Stomach (tissue), 9 donors: ENCODE results near the gene PSENEN. TPM values are rescaled to one million over a fixed set of nuclear protein-coding genes. Genes with fewer than 3 reads are reported as not detected.

Experiments used
- DNase-seq, 2 donors: peaks; one replicate each; pipeline versions ENCODE4 v3.0.0 to v3.0.0-alpha.2; 2013 to 2019
- H3K27ac ChIP-seq, 5 donors: fragments of 200-600 bp in 4 of 5; sonication (generic) in 4 of 5; one replicate each; pipeline ENCODE4 v1.5.1; 2013 to 2019; ENCODE audit warnings: mild to moderate bottlenecking in 1 of 5, moderate library complexity in 1 of 5
- H3K27me3 ChIP-seq, 3 donors: fragments of 200-600 bp; sonication (generic); one replicate each; pipeline ENCODE4 v1.5.1; 2017 to 2019; ENCODE audit warnings: mixed run types in 1 of 3
- H3K36me3 ChIP-seq, 4 donors: fragments of 200-600 bp; sonication (generic); 1 replicate in 3 of 4; 2 replicates in 1 of 4; pipeline ENCODE4 v1.5.1; 2016 to 2019
- H3K4me1 ChIP-seq, 4 donors: fragments of 200-600 bp; sonication (generic); one replicate each; pipeline ENCODE4 v1.5.1; 2016 to 2019
- H3K4me3 ChIP-seq, 4 donors: fragments of 200-600 bp; sonication (generic) in 3 of 4; one replicate each; pipeline ENCODE4 v1.5.1; 2016 to 2019; ENCODE audit warnings: mild to moderate bottlenecking in 1 of 4
- H3K9me3 ChIP-seq, 4 donors: fragments of 200-600 bp; sonication (generic); one replicate each; pipeline ENCODE4 v1.5.1; 2016 to 2019
- EP300 ChIP-seq: sonication (generic); formaldehyde crosslinking; IDR thresholded peaks from one replicate; pipeline ENCODE4 v1.6.1; 2017; ENCODE audit warnings: antibody characterized with exemption
- POLR2A ChIP-seq, 4 donors: fragments of 450-650 bp; IDR thresholded peaks; one replicate each; pipeline ENCODE4 v1.6.1; 2016; ENCODE audit warnings: antibody characterized with exemption in 4 of 4, control low read depth in 2 of 4, mild to moderate bottlenecking in 1 of 4, moderate library complexity in 1 of 4
- POLR2AphosphoS5 ChIP-seq, 3 donors: sonication (generic); formaldehyde crosslinking; IDR thresholded peaks; one replicate each; pipeline ENCODE4 v1.6.1; 2016; ENCODE audit warnings: antibody characterized with exemption in 3 of 3
- WGBS, 5 donors: extraction: QIAGEN DNeasy Blood & Tissue Kit in 3 of 5; methylation state at CpG; one replicate each; pipeline versions ENCODE4 v1.1.5 to v1.1.7; 2013 to 2018; 5-methylcytosine and 5-hydroxymethylcytosine counted together
- intact Hi-C: fragments of 100-400 bp; cut with DNase I; formaldehyde crosslinking; loops from one replicate; pipeline ENCODE4 v1.15.1; 2023; ENCODE audit warnings: low total_unique reads
- polyA plus RNA-seq, 3 donors: library from polyadenylated mRNA; stranded (reverse); fragments of 200-250 nt; gene quantifications; one replicate each; pipeline ENCODE4 v1.2.3, GENCODE V29; 2013
- total RNA-seq, 5 donors: library from RNA; depleted of rRNA; stranded (reverse); fragments of >200 nt; gene quantifications; one replicate each; pipeline versions ENCODE4 v1.1.0 to v1.2.3, GENCODE V29; 2014 to 2016
- TF ChIP-seq, protein P1 (sequence below), 7 experiments: fragments of 450-650 bp in 4 of 7; fragments of 200-600 bp in 3 of 7; sonication (generic) in 3 of 7; IDR thresholded peaks; one replicate each; pipeline ENCODE4 v1.5.1; 2016 to 2019; ENCODE audit warnings: antibody characterized with exemption in 7 of 7, control low read depth in 2 of 7, mild to moderate bottlenecking in 1 of 7
- donor health status: healthy with polysubstance abuse.
- donor health status: Bipolar disorder and iron deficiency.
- donor health status: healthy.

Gene PSENEN
- total and polyA plus RNA-seq, 8 donors = 9.3 to 101 (median 50.4) TPM; not detected in 1

DNA sequence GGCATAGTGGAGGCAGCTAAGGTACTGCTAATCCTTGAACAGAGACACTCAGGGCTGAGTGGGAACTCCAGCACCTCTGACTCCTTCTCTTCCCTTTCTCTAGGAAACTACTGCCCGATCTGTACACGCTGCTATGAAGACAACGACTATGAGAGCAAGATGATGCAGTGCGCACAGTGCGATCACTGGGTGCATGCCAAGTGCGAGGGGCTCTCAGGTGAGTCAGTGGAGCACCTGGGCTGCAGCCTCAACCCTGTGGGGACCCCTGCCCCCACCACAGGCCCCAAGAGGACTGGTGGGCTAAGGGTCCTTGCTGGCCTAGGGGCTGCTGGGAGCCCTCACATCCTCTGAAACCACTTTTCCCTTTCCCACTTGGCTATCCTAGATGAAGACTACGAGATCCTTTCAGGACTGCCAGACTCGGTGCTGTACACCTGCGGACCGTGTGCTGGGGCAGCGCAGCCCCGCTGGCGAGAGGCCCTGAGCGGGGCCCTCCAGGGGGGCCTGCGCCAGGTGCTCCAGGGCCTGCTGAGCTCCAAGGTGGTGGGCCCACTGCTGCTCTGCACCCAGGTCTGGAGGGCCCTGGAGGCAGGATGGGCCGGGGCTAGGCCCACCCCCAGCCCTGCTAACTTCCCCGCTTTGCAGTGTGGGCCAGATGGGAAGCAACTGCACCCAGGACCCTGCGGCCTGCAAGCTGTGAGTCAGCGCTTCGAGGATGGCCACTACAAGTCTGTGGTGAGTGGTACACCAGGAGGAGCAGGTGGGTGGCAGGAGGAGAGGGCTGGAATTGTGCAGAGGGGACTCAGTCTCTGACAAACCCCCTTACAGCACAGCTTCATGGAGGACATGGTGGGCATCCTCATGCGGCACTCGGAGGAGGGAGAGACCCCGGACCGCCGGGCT is 18.1 kb upstream of the PSENEN start:
- Histone ChIP-seq H3K27me3 (no peaks in the 10 kb centered on the region), H3K4me3 (no peak overlapping the region), H3K9me3 (no peaks in the 10 kb centered on the region), H3K4me1 (peaks cover 0 to 3% (median under 1%) of the 10 kb centered on the region in 4 donors), H3K27ac (no peak overlapping the region), H3K36me3 (peaks cover 100% of the 10 kb centered on the region in 4 donors)
- DNase-seq = no peak
- no peak for TF ChIP-seq EP300
- TF ChIP-seq POLR2A (IDR thresholded peaks at IDR 0.05) = no peak
- TF ChIP-seq POLR2AphosphoS5 (IDR thresholded peaks at IDR 0.05) = no peak
- TF ChIP-seq, protein P1, sequence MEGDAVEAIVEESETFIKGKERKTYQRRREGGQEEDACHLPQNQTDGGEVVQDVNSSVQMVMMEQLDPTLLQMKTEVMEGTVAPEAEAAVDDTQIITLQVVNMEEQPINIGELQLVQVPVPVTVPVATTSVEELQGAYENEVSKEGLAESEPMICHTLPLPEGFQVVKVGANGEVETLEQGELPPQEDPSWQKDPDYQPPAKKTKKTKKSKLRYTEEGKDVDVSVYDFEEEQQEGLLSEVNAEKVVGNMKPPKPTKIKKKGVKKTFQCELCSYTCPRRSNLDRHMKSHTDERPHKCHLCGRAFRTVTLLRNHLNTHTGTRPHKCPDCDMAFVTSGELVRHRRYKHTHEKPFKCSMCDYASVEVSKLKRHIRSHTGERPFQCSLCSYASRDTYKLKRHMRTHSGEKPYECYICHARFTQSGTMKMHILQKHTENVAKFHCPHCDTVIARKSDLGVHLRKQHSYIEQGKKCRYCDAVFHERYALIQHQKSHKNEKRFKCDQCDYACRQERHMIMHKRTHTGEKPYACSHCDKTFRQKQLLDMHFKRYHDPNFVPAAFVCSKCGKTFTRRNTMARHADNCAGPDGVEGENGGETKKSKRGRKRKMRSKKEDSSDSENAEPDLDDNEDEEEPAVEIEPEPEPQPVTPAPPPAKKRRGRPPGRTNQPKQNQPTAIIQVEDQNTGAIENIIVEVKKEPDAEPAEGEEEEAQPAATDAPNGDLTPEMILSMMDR (IDR thresholded peaks at IDR 0.05) = no peak
- intact Hi-C loops = no loop called here
- 92 to 96% (median 95%) methylated on average over 18 to 25 of the region's 25 CpGs for WGBS, 5 donors

DNA sequence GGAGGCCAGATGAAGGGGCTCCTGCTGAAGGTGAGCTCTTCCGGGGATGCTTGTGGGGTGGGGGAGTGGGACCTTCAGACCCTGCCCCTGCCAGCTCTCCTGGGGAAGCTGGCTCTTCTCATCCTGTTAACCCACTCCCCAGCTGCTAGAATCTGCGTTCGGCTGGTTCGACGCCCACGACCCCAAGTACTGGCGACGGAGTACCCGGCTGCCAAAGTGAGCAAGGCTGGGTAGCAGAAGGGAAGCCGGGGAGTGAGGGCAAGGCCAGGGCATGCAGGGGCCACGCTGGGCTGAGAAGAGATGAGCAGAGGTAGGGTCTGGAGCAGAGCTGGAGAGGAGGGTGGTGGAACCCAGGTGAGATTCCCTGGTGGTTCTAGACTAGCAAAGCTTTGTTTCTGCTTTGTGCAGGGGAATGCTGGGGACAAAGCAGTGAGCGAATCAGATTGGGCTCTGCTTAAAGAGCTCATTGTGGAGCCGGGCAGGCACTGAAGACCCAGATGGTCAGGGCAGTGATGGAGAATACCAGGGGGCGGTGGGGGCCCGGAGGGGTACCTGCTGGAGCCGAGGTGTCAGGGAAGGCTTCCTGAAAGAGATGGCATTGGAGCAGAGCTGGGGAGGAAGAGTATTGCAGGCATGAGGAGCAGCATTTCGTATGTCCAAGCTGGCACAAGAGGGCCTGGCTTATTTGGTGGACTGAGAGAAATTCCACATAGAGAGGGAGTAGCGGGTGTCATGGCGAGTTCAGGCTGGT is 17.3 kb upstream of the PSENEN start:
- no peak for DNase-seq
- TF ChIP-seq EP300 = no peak
- no peak overlapping the region for H3K27ac ChIP-seq
- H3K27me3 ChIP-seq = no peaks in the 10 kb centered on the region
- no peak overlapping the region for H3K4me3 ChIP-seq
- no peaks in the 10 kb centered on the region for H3K9me3 ChIP-seq
- no peaks in the 10 kb centered on the region for H3K4me1 ChIP-seq
- peaks cover 98 to 100% (median 100%) of the 10 kb centered on the region in 4 donors for H3K36me3 ChIP-seq
- WGBS, 5 donors = 91 to 95% (median 92%) methylated on average over 12 to 19 of the region's 19 CpGs
- intact Hi-C loops = no loop called here

DNA sequence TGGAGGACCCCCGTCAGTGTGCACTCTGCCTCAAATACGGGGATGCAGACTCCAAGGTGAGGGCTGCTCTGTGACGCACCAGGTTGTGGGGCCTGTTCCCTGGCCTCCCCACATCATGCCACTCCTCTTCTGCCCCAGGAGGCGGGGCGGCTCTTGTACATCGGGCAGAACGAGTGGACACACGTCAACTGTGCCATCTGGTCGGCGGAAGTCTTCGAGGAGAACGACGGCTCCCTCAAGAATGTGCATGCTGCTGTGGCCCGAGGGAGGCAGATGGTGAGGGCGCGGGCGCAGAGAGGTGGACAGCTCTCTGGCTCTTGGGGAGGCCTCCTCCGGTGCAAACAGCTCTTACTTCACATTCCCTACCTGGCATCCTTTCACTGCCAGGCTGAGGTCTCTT is 16.4 kb upstream of the PSENEN start:
- DNase-seq = no peak
- H3K27me3 ChIP-seq = no peaks in the 10 kb centered on the region
- WGBS, 5 donors = 85 to 91% (median 90%) methylated on average over 18 of the region's 18 CpGs

DNA sequence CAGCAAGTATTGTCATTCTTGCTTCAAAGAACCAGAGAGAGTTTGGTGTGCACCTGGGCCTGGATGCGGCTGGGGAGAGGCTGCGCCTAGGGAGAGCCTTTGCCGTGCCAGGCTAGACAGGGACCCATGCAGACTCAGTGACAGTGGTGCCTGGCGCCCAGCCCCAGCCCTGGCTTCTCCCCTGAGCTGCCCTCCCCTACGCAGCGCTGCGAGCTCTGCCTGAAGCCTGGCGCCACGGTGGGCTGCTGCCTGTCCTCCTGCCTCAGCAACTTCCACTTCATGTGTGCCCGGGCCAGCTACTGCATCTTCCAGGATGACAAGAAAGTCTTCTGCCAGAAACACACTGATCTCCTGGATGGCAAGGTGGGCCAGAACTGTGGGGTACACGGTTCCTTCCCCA is 15.7 kb upstream of the PSENEN start:
- no peak for TF ChIP-seq POLR2A (IDR thresholded peaks at IDR 0.05)
- TF ChIP-seq POLR2AphosphoS5 (IDR thresholded peaks at IDR 0.05) = no peak
- TF ChIP-seq, protein P1 (IDR thresholded peaks at IDR 0.05) = no peak
- TF ChIP-seq EP300 = no peak
- 88 to 96% (median 94%) methylated on average over 8 to 11 of the region's 11 CpGs for WGBS, 5 donors
- no peaks in the 10 kb centered on the region for H3K9me3 ChIP-seq
- H3K36me3 ChIP-seq = peaks cover 86 to 100% (median 100%) of the 10 kb centered on the region in 4 donors
- H3K4me3 ChIP-seq = no peak overlapping the region
- intact Hi-C loops = no loop called here
- H3K4me1 ChIP-seq = no peaks in the 10 kb centered on the region
- H3K27me3 ChIP-seq = no peaks in the 10 kb centered on the region
- DNase-seq = no peak
- H3K27ac ChIP-seq = no peak overlapping the region

More for the DNA sequence above, 16.4 kb upstream of the PSENEN start:
- Histone ChIP-seq H3K9me3 (no peaks in the 10 kb centered on the region), H3K27ac (no peak overlapping the region), H3K36me3 (peaks cover 90 to 100% (median 100%) of the 10 kb centered on the region in 4 donors), H3K4me3 (no peak overlapping the region), H3K4me1 (no peaks in the 10 kb centered on the region)
- intact Hi-C loops = no loop called here
- TF ChIP-seq EP300 = no peak
- no peak for TF ChIP-seq POLR2A (IDR thresholded peaks at IDR 0.05)
- TF ChIP-seq POLR2AphosphoS5 (IDR thresholded peaks at IDR 0.05) = no peak

DNA sequence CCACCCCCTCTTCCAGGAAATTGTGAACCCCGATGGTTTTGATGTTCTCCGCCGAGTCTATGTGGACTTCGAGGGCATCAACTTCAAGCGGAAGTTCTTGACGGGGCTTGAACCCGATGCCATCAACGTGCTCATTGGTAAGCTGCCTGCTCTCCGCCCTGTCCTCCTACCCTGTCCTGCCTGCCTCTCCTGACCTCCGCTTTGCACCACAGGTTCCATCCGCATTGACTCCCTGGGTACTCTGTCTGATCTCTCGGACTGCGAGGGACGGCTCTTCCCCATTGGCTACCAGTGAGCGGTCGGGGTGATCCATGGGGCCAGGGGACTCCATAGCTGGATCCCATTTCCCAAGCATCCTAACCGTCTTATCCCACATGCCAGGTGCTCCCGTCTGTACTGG is 15.1 kb upstream of the PSENEN start:
- TF ChIP-seq POLR2AphosphoS5 (IDR thresholded peaks at IDR 0.05) = no peak
- TF ChIP-seq POLR2A (IDR thresholded peaks at IDR 0.05) = no peak
- TF ChIP-seq EP300 = no peak
- TF ChIP-seq, protein P1 (IDR thresholded peaks at IDR 0.05) = no peak
- Histone ChIP-seq H3K27me3 (no peaks in the 10 kb centered on the region), H3K4me3 (no peak overlapping the region), H3K9me3 (no peaks in the 10 kb centered on the region), H3K4me1 (no peaks in the 10 kb centered on the region), H3K27ac (no peak overlapping the region), H3K36me3 (peaks cover 81 to 100% (median 100%) of the 10 kb centered on the region in 4 donors)
- WGBS, 5 donors = 92 to 95% (median 93%) methylated on average over 18 of the region's 18 CpGs
- no peak for DNase-seq
- intact Hi-C loops = no loop called here
